ENCODE data around the gene TFAP2C.

Gene TFAP2C

GRCh38 chr20:56628873-56629463 lies at the start of gene TFAP2C:
Gene TFAP2C, plus strand, starts transcription at chr20:56629306. Its CDS starts 239 bp downstream, at chr20:56629545.
- peak; percentile 42 for DNase-seq (ENCODE audit: low read depth)
- peak within 1 kb of the TSS; percentile 98 for H3K4me3 ChIP-seq (ENCODE audit: low read depth, low read length)
- TF ChIP-seq CTCF (IDR thresholded peaks at IDR 0.05; ENCODE audit: control insufficient read depth, extremely low read depth, insufficient read depth): no peak

- no peak for DNase-seq (ENCODE audit: low read depth)
- TF ChIP-seq CTCF (IDR thresholded peaks at IDR 0.05; ENCODE audit: control insufficient read depth, extremely low read depth, insufficient read depth): no peak
- no peak overlapping the region for H3K4me3 ChIP-seq (ENCODE audit: low read depth, low read length)
Measured at GRCh38 chr20:56580226-56580625, 48.9 kb upstream of the TFAP2C start.

GRCh38 chr20:56581701-56582100 lies 47.4 kb upstream of the TFAP2C start:
- no peak overlapping the region for H3K4me3 ChIP-seq (ENCODE audit: low read depth, low read length)
- TF ChIP-seq CTCF (IDR thresholded peaks at IDR 0.05; ENCODE audit: control insufficient read depth, extremely low read depth, insufficient read depth): no peak
- no peak for DNase-seq (ENCODE audit: low read depth)

- H3K4me3 ChIP-seq (ENCODE audit: low read depth, low read length): no peak overlapping the region
- DNase-seq (ENCODE audit: low read depth): no peak
- no peak for TF ChIP-seq CTCF (IDR thresholded peaks at IDR 0.05; ENCODE audit: control insufficient read depth, extremely low read depth, insufficient read depth)
Measured at GRCh38 chr20:56582542-56582941, 46.6 kb upstream of the TFAP2C start.

GRCh38 chr20:56584916-56585315 lies 44.2 kb upstream of the TFAP2C start:
- no peak for DNase-seq (ENCODE audit: low read depth)
- TF ChIP-seq CTCF (IDR thresholded peaks at IDR 0.05; ENCODE audit: control insufficient read depth, extremely low read depth, insufficient read depth): no peak
- no peak overlapping the region for H3K4me3 ChIP-seq (ENCODE audit: low read depth, low read length)

- TF ChIP-seq CTCF (IDR thresholded peaks at IDR 0.05; ENCODE audit: control insufficient read depth, extremely low read depth, insufficient read depth): no peak
- DNase-seq (ENCODE audit: low read depth): no peak
Measured at GRCh38 chr20:56587307-56588041, 41.6 kb upstream of the TFAP2C start.

More at GRCh38 chr20:56587307-56588041, 41.6 kb upstream of the TFAP2C start:
- H3K4me3 ChIP-seq (ENCODE audit: low read depth, low read length): no peak overlapping the region

Data from LNCaP clone FGC (cell line).